Measurements from ENCODE around the gene DOCK11.
A peak's percentile ranks its signal among the peaks of the same experiment; 100 is the strongest.

Gene DOCK11

DNA sequence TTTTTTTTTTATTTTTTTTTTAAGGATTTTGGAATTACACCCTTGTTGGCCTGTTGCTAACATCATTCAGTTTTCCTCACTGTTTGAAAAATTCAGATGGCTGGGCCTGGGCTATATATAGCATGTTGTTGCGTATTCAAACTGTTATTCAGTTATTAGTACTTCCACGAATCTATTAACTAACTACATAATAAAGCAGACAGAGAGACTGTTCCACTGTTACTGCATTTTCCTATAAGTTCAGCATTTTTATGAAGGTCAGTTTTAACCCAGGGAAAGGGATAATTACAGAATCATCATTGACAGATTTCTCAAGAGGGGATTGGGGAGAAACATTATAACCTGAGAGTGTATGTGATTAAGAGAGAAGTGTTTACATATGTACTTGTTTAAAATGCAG, 3.1 kb downstream of the DOCK11 start:
- POLR2A ChIA-PET = no interaction called here
- H3K27ac ChIP-seq (ENCODE audit: extremely low read depth, low read depth, low read length) = no peak overlapping the region
- TF ChIP-seq KLF7 (tag by site-specific recombination; IDR thresholded peaks at IDR 0.05; ENCODE audit: borderline replicate concordance) (no peak), ZBTB20 (tag by site-specific recombination; IDR thresholded peaks at IDR 0.05) (peak; percentile 69), TCF7L2 (IDR thresholded peaks at IDR 0.05; ENCODE audit: borderline replicate concordance, low read depth, low read length) (no peak), ZNF121 (tag by site-specific recombination; IDR thresholded peaks at IDR 0.05) (no peak)

DNA sequence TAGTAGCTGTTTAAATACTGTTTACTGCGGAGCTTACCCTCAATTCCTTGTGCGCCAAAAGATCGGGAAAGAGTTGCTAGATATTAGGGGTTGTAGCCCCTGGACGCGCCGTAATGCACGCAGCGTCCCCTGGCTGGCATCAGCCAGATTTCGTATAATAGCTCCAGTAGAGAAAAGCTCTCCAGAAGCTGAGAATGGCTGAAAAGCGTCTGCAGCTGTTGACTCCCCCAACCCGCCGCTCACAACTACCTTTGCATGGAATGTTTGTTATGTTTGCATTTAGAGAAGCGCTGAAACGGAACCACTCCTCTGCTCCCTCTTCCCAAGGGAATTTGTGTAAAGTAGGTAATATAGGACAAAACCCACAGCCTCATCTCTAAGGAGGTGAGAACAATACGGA, 3.7 kb downstream of the DOCK11 start:
- no peaks in the 10 kb centered on the region for H3K4me1 ChIP-seq (ENCODE audit: control insufficient read depth, insufficient read depth, low read length)
- H3K27ac ChIP-seq (ENCODE audit: extremely low read depth, low read depth, low read length) = no peak overlapping the region
- TF ChIP-seq OSR2 (tag by site-specific recombination; IDR thresholded peaks at IDR 0.05) = peak; percentile 70; the same call in 1 of the 2 replicates
- no peak for TF ChIP-seq ZNF747 (tag by site-specific recombination; IDR thresholded peaks at IDR 0.05)
- no peak for TF ChIP-seq ZBTB7A (tag by site-specific recombination; IDR thresholded peaks at IDR 0.05; ENCODE audit: low read depth)
- TF ChIP-seq ZSCAN30 (tag by site-specific recombination; IDR thresholded peaks at IDR 0.05) = no peak
- TF ChIP-seq WT1 (tag by site-specific recombination; IDR thresholded peaks at IDR 0.05) = peak; percentile 40; the same call in 1 of the 2 replicates
- TF ChIP-seq FEZF1 (tag by site-specific recombination; IDR thresholded peaks at IDR 0.05) = no peak
- TF ChIP-seq, protein P1, sequence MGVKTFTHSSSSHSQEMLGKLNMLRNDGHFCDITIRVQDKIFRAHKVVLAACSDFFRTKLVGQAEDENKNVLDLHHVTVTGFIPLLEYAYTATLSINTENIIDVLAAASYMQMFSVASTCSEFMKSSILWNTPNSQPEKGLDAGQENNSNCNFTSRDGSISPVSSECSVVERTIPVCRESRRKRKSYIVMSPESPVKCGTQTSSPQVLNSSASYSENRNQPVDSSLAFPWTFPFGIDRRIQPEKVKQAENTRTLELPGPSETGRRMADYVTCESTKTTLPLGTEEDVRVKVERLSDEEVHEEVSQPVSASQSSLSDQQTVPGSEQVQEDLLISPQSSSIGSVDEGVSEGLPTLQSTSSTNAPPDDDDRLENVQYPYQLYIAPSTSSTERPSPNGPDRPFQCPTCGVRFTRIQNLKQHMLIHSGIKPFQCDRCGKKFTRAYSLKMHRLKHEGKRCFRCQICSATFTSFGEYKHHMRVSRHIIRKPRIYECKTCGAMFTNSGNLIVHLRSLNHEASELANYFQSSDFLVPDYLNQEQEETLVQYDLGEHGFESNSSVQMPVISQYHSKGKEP (tag by site-specific recombination; IDR thresholded peaks at IDR 0.05) = 0 out of 2 replicates have a peak, but pooled peaks have one; percentile 11
- no peak for TF ChIP-seq ZNF776 (tag by site-specific recombination; IDR thresholded peaks at IDR 0.05; ENCODE audit: borderline replicate concordance)
- H3K4me3 ChIP-seq (ENCODE audit: low read depth, low read length) = no peak overlapping the region
- no peaks in the 10 kb centered on the region; a peak in 1 of 3 replicates for H3K36me3 ChIP-seq (ENCODE audit: control insufficient read depth in 2 of 2, insufficient read depth in 1 of 2, low read length in 2 of 2)
- ChIA-PET CTCF (interaction anchor here (0.7 kb wide), 1 partner anchor 64 kb away, joined by 3 read pairs; no protein-coding TSS in a partner anchor), POLR2A (no interaction called here)
- H3K9me3 ChIP-seq (ENCODE audit: control insufficient read depth, insufficient read depth, low read depth, low read length) = no peaks in the 10 kb centered on the region

More for the DNA sequence above, 3.1 kb downstream of the DOCK11 start:
- no peak overlapping the region for H3K4me3 ChIP-seq (ENCODE audit: low read depth, low read length)
- CTCF ChIA-PET = interaction anchor here (0.5 to 0.7 kb wide), 3 partner anchors 63 to 209 kb away, joined by 3 read pairs; no protein-coding TSS in a partner anchor
- H3K36me3 ChIP-seq (ENCODE audit: control insufficient read depth in 2 of 2, insufficient read depth in 1 of 2, low read length in 2 of 2) = no peaks in the 10 kb centered on the region; a peak in 1 of 3 replicates
- H3K4me1 ChIP-seq (ENCODE audit: control insufficient read depth, insufficient read depth, low read length) = no peaks in the 10 kb centered on the region
- no peaks in the 10 kb centered on the region for H3K9me3 ChIP-seq (ENCODE audit: control insufficient read depth, insufficient read depth, low read depth, low read length)

DNA sequence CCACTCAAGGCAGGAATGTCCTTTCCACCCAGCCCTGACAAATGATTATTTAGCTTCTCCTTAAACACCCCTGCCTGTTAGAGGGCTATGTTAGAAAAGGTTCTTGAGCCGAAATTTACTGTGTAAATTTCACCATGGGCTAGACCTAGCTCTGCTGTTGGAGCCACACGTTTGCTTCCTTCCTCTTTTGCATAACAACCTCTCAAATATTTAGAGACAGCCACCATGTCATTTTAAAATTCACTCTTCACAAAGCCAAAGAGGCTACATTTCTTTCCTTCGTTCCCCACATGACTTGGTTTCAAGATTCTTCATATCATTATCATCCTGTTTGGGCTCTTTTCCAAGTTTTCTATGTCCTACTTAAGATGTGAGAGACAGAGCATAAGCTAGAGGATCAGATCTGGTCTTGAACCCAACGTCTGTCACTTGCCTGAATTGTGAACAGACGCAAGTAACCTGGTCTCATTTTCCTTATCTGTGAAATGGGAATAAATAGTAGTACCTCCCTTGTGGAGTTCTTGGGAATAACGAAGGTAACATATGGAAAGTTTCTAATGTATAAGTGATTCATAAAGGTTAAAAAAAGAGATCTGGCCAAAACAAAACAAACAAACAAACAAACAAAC, 6.7 kb downstream of the DOCK11 start:
- no peaks in the 10 kb centered on the region; a peak in 1 of 3 replicates for H3K36me3 ChIP-seq (ENCODE audit: control insufficient read depth in 2 of 2, insufficient read depth in 1 of 2, low read length in 2 of 2)
- CTCF ChIA-PET = interaction anchor here (0.6 kb wide), 1 partner anchor 115 kb away, joined by 5 read pairs; no protein-coding TSS in a partner anchor
- no peak overlapping the region for H3K27ac ChIP-seq (ENCODE audit: extremely low read depth, low read depth, low read length)
- H3K4me1 ChIP-seq (ENCODE audit: control insufficient read depth, insufficient read depth, low read length) = no peaks in the 10 kb centered on the region
- no peak overlapping the region for H3K4me3 ChIP-seq (ENCODE audit: low read depth, low read length)
- H3K9me3 ChIP-seq (ENCODE audit: control insufficient read depth, insufficient read depth, low read depth, low read length) = no peaks in the 10 kb centered on the region
- POLR2A ChIA-PET = no interaction called here
- TF ChIP-seq SCRT1 (tag by site-specific recombination; IDR thresholded peaks at IDR 0.05; ENCODE audit: borderline replicate concordance) (no peak), ZNF558 (tag by site-specific recombination; IDR thresholded peaks at IDR 0.05) (no peak), ZNF521 (tag by site-specific recombination; IDR thresholded peaks at IDR 0.05) (no peak), ZNF354C (tag by site-specific recombination; IDR thresholded peaks at IDR 0.05; ENCODE audit: borderline replicate concordance, low read depth) (no peak), ZNF629 (tag by site-specific recombination; IDR thresholded peaks at IDR 0.05) (no peak), SP7 (tag by site-specific recombination; IDR thresholded peaks at IDR 0.05) (no peak), ZNF19 (tag by site-specific recombination; IDR thresholded peaks at IDR 0.05; ENCODE audit: low read depth) (no peak), ZNF785 (tag by site-specific recombination; IDR thresholded peaks at IDR 0.05) (no peak), MYNN (tag by site-specific recombination; IDR thresholded peaks at IDR 0.05; ENCODE audit: borderline replicate concordance) (no peak), ZNF366 (tag by site-specific recombination; conservative IDR thresholded peaks at IDR 0.05) (no peak), ZNF2 (tag by site-specific recombination; IDR thresholded peaks at IDR 0.05) (no peak), GFI1B (tag by site-specific recombination; IDR thresholded peaks at IDR 0.05) (no peak)
- TF ChIP-seq, protein P2, sequence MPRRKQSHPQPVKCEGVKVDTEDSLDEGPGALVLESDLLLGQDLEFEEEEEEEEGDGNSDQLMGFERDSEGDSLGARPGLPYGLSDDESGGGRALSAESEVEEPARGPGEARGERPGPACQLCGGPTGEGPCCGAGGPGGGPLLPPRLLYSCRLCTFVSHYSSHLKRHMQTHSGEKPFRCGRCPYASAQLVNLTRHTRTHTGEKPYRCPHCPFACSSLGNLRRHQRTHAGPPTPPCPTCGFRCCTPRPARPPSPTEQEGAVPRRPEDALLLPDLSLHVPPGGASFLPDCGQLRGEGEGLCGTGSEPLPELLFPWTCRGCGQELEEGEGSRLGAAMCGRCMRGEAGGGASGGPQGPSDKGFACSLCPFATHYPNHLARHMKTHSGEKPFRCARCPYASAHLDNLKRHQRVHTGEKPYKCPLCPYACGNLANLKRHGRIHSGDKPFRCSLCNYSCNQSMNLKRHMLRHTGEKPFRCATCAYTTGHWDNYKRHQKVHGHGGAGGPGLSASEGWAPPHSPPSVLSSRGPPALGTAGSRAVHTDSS (tag by site-specific recombination; IDR thresholded peaks at IDR 0.05) = no peak
- TF ChIP-seq, protein P3, sequence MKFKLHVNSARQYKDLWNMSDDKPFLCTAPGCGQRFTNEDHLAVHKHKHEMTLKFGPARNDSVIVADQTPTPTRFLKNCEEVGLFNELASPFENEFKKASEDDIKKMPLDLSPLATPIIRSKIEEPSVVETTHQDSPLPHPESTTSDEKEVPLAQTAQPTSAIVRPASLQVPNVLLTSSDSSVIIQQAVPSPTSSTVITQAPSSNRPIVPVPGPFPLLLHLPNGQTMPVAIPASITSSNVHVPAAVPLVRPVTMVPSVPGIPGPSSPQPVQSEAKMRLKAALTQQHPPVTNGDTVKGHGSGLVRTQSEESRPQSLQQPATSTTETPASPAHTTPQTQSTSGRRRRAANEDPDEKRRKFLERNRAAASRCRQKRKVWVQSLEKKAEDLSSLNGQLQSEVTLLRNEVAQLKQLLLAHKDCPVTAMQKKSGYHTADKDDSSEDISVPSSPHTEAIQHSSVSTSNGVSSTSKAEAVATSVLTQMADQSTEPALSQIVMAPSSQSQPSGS (tag by site-specific recombination; IDR thresholded peaks at IDR 0.05; ENCODE audit: low read depth) = no peak
- TF ChIP-seq, protein P4, sequence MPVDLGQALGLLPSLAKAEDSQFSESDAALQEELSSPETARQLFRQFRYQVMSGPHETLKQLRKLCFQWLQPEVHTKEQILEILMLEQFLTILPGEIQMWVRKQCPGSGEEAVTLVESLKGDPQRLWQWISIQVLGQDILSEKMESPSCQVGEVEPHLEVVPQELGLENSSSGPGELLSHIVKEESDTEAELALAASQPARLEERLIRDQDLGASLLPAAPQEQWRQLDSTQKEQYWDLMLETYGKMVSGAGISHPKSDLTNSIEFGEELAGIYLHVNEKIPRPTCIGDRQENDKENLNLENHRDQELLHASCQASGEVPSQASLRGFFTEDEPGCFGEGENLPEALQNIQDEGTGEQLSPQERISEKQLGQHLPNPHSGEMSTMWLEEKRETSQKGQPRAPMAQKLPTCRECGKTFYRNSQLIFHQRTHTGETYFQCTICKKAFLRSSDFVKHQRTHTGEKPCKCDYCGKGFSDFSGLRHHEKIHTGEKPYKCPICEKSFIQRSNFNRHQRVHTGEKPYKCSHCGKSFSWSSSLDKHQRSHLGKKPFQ (tag by site-specific recombination; IDR thresholded peaks at IDR 0.05) = no peak

All from HEK293 (cell line).